Measurements from ENCODE around the gene MAN2B2. TPM values are rescaled to one million over a fixed set of nuclear protein-coding genes. Genes with fewer than 3 reads are reported as not detected.

The MAN2B2 gene
- total and polyA plus RNA-seq, 9 of the 15 experiments (the other 6 are each of a cell fraction or from before 2014, with no cell fraction given) = 0.21 to 8.8 (median 3.7) TPM

GRCh38 chr4:6640292-6641163 lies 65.5 kb downstream of the MAN2B2 start, which contains the start of gene MRFAP1 (continued):
- TF ChIP-seq RREB1 (CRISPR knock-in tag; IDR thresholded peaks at IDR 0.05) (no peak), BRCA1 (IDR thresholded peaks at IDR 0.05) (no peak), BRCA1 (CRISPR knock-in tag; IDR thresholded peaks at IDR 0.05) (no peak), NR0B1 (IDR thresholded peaks at IDR 0.05; ENCODE audit: partially characterized antibody) (no peak), TSC22D4 (tag; IDR thresholded peaks at IDR 0.05) (no peak), FOXK1 (CRISPR knock-in tag; IDR thresholded peaks at IDR 0.05; ENCODE audit: borderline replicate concordance) (no peak), ZNF551 (CRISPR knock-in tag; IDR thresholded peaks at IDR 0.05) (no peak), JUNB (CRISPR knock-in tag; conservative IDR thresholded peaks at IDR 0.05) (no peak), BCOR (IDR thresholded peaks at IDR 0.05) (peak; percentile 45), ZNF780A (CRISPR knock-in tag; IDR thresholded peaks at IDR 0.05) (no peak), ZNF655 (CRISPR knock-in tag; IDR thresholded peaks at IDR 0.05) (no peak), CREM (IDR thresholded peaks at IDR 0.05; ENCODE audit: low read depth) (peak; percentile 75), E2F5 (CRISPR knock-in tag; IDR thresholded peaks at IDR 0.05) (0 out of 2 replicates have a peak, but pooled peaks have one; percentile 72), ZBTB34 (CRISPR knock-in tag; IDR thresholded peaks at IDR 0.05) (no peak), ZNF695 (CRISPR knock-in tag; IDR thresholded peaks at IDR 0.05) (no peak)

Data from K562 (cell line).